OCI-LY1 (cell line): ENCODE measurements around the gene MTHFS.

ENCODE experiments used
- CTCF ChIP-seq: fragments of 200-600 bp; sonication (generic), shearing (Covaris generic); IDR thresholded peaks from 2 replicates; pipeline ENCODE4 v1.5.1; 2017; ENCODE audit warnings: mild to moderate bottlenecking, antibody characterized with exemption, low read length, moderate library complexity, mixed read lengths
- EZH2 ChIP-seq: fragments of 200-600 bp; sonication (generic), shearing (Covaris generic); IDR thresholded peaks from 2 replicates; pipeline ENCODE4 v1.8.0; 2017; ENCODE audit warnings: borderline replicate concordance, mixed run types, mild to moderate bottlenecking, antibody characterized with exemption, low read length, moderate library complexity, mixed read lengths

- TF ChIP-seq CTCF, result no peak
- no peak for TF ChIP-seq EZH2
These were observed 47.8 kb upstream of the MTHFS start for GRCh38 chr15:79944622-79945021.
